ENCODE results near the gene ARHGEF33.

DNA sequence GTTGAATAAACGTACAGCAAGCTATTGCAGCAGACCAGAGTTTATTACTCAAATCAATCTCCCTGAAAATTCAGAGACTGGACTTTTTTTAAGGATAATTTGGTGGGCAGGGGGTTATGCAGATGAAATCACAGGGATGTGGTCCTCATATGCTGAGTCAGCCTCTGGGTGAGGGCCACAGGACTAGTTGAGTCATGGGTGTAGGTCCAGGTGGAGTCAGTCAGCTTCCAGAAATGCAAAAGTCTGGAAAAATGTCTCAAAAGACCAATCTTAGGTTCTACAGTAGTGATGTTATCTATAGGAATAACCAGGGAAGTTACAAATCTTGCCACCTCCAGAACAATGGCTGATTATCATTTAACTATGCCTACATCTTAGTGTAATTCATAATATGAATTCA is 51.1 kb downstream of the ARHGEF33 start:
- TF ChIP-seq, protein P1, sequence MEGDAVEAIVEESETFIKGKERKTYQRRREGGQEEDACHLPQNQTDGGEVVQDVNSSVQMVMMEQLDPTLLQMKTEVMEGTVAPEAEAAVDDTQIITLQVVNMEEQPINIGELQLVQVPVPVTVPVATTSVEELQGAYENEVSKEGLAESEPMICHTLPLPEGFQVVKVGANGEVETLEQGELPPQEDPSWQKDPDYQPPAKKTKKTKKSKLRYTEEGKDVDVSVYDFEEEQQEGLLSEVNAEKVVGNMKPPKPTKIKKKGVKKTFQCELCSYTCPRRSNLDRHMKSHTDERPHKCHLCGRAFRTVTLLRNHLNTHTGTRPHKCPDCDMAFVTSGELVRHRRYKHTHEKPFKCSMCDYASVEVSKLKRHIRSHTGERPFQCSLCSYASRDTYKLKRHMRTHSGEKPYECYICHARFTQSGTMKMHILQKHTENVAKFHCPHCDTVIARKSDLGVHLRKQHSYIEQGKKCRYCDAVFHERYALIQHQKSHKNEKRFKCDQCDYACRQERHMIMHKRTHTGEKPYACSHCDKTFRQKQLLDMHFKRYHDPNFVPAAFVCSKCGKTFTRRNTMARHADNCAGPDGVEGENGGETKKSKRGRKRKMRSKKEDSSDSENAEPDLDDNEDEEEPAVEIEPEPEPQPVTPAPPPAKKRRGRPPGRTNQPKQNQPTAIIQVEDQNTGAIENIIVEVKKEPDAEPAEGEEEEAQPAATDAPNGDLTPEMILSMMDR (IDR thresholded peaks at IDR 0.05 in 8 of 11, conservative IDR thresholded peaks at IDR 0.05 in 3 of 11) = no peak
- TF ChIP-seq POLR2A (IDR thresholded peaks at IDR 0.05) = no peak
- no peak for TF ChIP-seq POLR2AphosphoS5 (IDR thresholded peaks at IDR 0.05)

Data from spleen (tissue), 7 donors.